T-cell (primary cell): ENCODE results near the gene CD14. TPM values are rescaled to one million over a fixed set of nuclear protein-coding genes. Genes with fewer than 3 reads are reported as not detected.
A peak's percentile ranks its signal among the peaks of the same experiment; 100 is the strongest.
"Not testable (repeated sequence)": the region's sequence is repeated elsewhere in the genome, so short reads cannot be mapped to it uniquely, and the experiment has no call there.

Source experiments
- ATAC-seq, 4 experiments: fragments of 200-7000 bp in 3 of 4; fragments of 150-1000 bp in 1 of 4; cut with Tn5 transposase; replicated peaks in 1 of 4; 1 replicate in 3 of 4; 2 replicates in 1 of 4; pipeline ENCODE4 v1.10.0; 2021; ENCODE audit warnings: moderate library complexity in 3 of 4, mild to moderate bottlenecking in 2 of 4, moderate number of reproducible peaks in 1 of 4
- CTCF ChIA-PET, 2 donors: fragments of 300-600 bp; sonication (Branson Sonifier 250); formaldehyde crosslinking; loops; one replicate each; lab custom pipeline; 2022; ENCODE audit warnings: antibody characterized with exemption in 2 of 2; lab: Charles Lee
- POLR2A ChIA-PET, 2 donors: fragments of 300-600 bp; sonication (Branson Sonifier 250); formaldehyde crosslinking; loops; one replicate each; lab custom pipeline; 2022; ENCODE audit warnings: antibody characterized with exemption in 2 of 2; lab: Charles Lee
- DNase-seq, 35 experiments: peaks; one replicate each; pipeline versions ENCODE4 v3.0.0 to v3.0.0-alpha.2; 2013 to 2023
- H3K27ac ChIP-seq: one replicate; pipeline ENCODE4 v1.5.1; 2013; ENCODE audit warnings: low read length
- H3K27me3 ChIP-seq, 2 experiments: replicated peaks in 1 of 2; 1 replicate in 1 of 2; 2 replicates in 1 of 2; pipeline versions ENCODE4 v1.6.1 to v1.7.0; 2013; ENCODE audit warnings: low read length in 1 of 2, mixed read lengths in 1 of 2; ENCODE audit not compliant: control insufficient read depth in 2 of 2, insufficient read depth in 2 of 2; ENCODE audit errors: extremely low read depth in 1 of 2
- H3K36me3 ChIP-seq, 2 donors: 1 replicate in 1 of 2; 2 replicates in 1 of 2; pipeline versions ENCODE4 v1.6.1 to v1.7.0; 2013; ENCODE audit warnings: low read length in 1 of 2; ENCODE audit not compliant: control insufficient read depth in 2 of 2, insufficient read depth in 1 of 2; ENCODE audit errors: extremely low read depth in 1 of 2
- H3K4me1 ChIP-seq, 2 experiments: 1 replicate in 1 of 2; 2 replicates in 1 of 2; pipeline versions ENCODE4 v1.6.1 to v1.7.0; 2013; ENCODE audit warnings: low read length in 2 of 2, mixed read lengths in 1 of 2; ENCODE audit not compliant: insufficient read depth in 2 of 2, control insufficient read depth in 1 of 2; ENCODE audit errors: extremely low read depth in 1 of 2
- H3K4me3 ChIP-seq, 2 donors: 1 replicate in 1 of 2; 2 replicates in 1 of 2; pipeline versions ENCODE4 v1.5.1 to v1.7.0; 2013; ENCODE audit warnings: mild to moderate bottlenecking in 2 of 2, low read length in 1 of 2, moderate library complexity in 1 of 2; ENCODE audit not compliant: control insufficient read depth in 1 of 2; ENCODE audit errors: extremely low read depth in 1 of 2
- H3K9me3 ChIP-seq: 2 replicates; pipeline ENCODE4 v1.7.0; 2013
- H3K27ac Mint-ChIP-seq, 2 donors: one replicate each; pipeline ENCODE4 v1.8.0; 2020 to 2021; ENCODE audit warnings: mild to moderate bottlenecking in 2 of 2, mixed read lengths in 2 of 2
- H3K27me3 Mint-ChIP-seq, 2 donors: one replicate each; pipeline ENCODE4 v1.8.0; 2021 to 2022; ENCODE audit warnings: mixed read lengths in 2 of 2
- H3K36me3 Mint-ChIP-seq: one replicate; pipeline ENCODE4 v1.8.0; 2021; ENCODE audit warnings: mixed read lengths
- H3K4me1 Mint-ChIP-seq, 3 donors: one replicate each; pipeline ENCODE4 v1.8.0; 2020 to 2022; ENCODE audit warnings: mixed read lengths in 3 of 3, mild to moderate bottlenecking in 1 of 3
- H3K4me3 Mint-ChIP-seq, 3 donors: one replicate each; pipeline ENCODE4 v1.8.0; 2020 to 2022; ENCODE audit warnings: mild to moderate bottlenecking in 3 of 3, mixed read lengths in 3 of 3, moderate library complexity in 3 of 3
- H3K9me3 Mint-ChIP-seq, 3 donors: one replicate each; pipeline ENCODE4 v1.8.0; 2020 to 2022; ENCODE audit warnings: mixed read lengths in 3 of 3
- WGBS: methylation state at CpG from one replicate; pipeline ENCODE4 v1.1.5; 2013; ENCODE audit warnings: missing lambda C conversion rate; ENCODE audit not compliant: insufficient coverage; 5-methylcytosine and 5-hydroxymethylcytosine counted together
- total RNA-seq, 35 experiments: library from RNA in 6 of 35; stranded (reverse) in 6 of 35; fragments of 120-200 nt in 1 of 35; gene quantifications; one replicate each; pipeline versions ENCODE4 v1.2.1 to v1.2.4 and lab custom pipeline; 2013 to 2026

The CD14 gene
- total RNA-seq, 5 donors from 2014 or later (not counting 1 experiment from before 2014, with no cell fraction given), result 0.70 to 1.8 (median 1.3) TPM

DNA sequence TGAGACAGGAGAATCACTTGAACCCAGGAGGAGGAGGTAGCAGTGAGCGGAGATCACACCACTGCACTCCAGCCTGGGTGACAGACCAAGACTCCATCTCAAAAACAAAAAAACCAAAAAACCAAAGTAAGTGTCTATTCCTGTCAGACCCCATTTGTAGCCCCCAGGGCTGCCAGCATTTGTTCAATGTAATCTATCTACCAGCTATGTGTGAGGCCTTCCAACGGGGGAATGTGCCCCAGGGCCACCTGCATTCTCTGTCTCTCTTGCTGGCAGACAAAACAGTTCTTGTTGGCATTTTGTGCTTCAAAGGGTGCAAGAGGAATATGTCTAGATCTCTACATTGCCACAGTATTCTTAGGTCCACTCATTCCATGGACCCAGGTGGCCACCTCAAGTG, 34.1 kb downstream of the CD14 start:
- no peak for DNase-seq
- no peak overlapping the region for H3K4me3 Mint-ChIP-seq
- peaks cover 0 to 11% of the 10 kb centered on the region in 2 experiments for H3K27me3 ChIP-seq
- H3K4me1 Mint-ChIP-seq, result no peaks in the 10 kb centered on the region
- no peaks in the 10 kb centered on the region for H3K9me3 Mint-ChIP-seq
- H3K4me3 ChIP-seq, result no peak overlapping the region
- H3K36me3 Mint-ChIP-seq, result no peaks in the 10 kb centered on the region
- WGBS, result 72% methylated on average over 2 of the region's 2 CpGs
- H3K9me3 ChIP-seq, result no peaks in the 10 kb centered on the region
- H3K27ac Mint-ChIP-seq, result no peak overlapping the region
- H3K27ac ChIP-seq, result no peak overlapping the region
- H3K27me3 Mint-ChIP-seq, result peaks cover 4 to 7% of the 10 kb centered on the region in 2 donors
- no peaks in the 10 kb centered on the region for H3K4me1 ChIP-seq
- ChIA-PET CTCF (interaction anchor here in 1 of 2 donors (0.6 kb wide), 1 partner anchor 552 kb away, joined by 4 read pairs; no protein-coding TSS in a partner anchor), POLR2A (no interaction called here)
- no peaks in the 10 kb centered on the region for H3K36me3 ChIP-seq
- no peak for ATAC-seq

GRCh38 chr5:140596321-140596741, 36.6 kb downstream of the CD14 start:
- ChIA-PET CTCF (interaction anchor here in 1 of 2 donors (0.8 kb wide), 1 partner anchor 38 kb away, joined by 3 read pairs; no protein-coding TSS in a partner anchor), POLR2A (no interaction called here)
- ATAC-seq, result no peak
- H3K36me3 Mint-ChIP-seq, result no peaks in the 10 kb centered on the region
- no peak overlapping the region for H3K4me3 Mint-ChIP-seq
- no CpG with 5 or more reads among the region's 1 CpG for WGBS
- H3K27ac Mint-ChIP-seq, result no peak overlapping the region
- no peaks in the 10 kb centered on the region for H3K36me3 ChIP-seq
- no peaks in the 10 kb centered on the region for H3K9me3 ChIP-seq
- H3K4me1 ChIP-seq, result no peaks in the 10 kb centered on the region
- H3K27me3 ChIP-seq, result peaks cover 0 to 11% of the 10 kb centered on the region in 2 experiments
- DNase-seq, result no peak
- H3K27ac ChIP-seq, result no peak overlapping the region
- H3K4me1 Mint-ChIP-seq, result no peaks in the 10 kb centered on the region
- no peaks in the 10 kb centered on the region for H3K9me3 Mint-ChIP-seq
- peaks cover 4 to 7% of the 10 kb centered on the region in 2 donors for H3K27me3 Mint-ChIP-seq
- H3K4me3 ChIP-seq, result no peak overlapping the region

DNA sequence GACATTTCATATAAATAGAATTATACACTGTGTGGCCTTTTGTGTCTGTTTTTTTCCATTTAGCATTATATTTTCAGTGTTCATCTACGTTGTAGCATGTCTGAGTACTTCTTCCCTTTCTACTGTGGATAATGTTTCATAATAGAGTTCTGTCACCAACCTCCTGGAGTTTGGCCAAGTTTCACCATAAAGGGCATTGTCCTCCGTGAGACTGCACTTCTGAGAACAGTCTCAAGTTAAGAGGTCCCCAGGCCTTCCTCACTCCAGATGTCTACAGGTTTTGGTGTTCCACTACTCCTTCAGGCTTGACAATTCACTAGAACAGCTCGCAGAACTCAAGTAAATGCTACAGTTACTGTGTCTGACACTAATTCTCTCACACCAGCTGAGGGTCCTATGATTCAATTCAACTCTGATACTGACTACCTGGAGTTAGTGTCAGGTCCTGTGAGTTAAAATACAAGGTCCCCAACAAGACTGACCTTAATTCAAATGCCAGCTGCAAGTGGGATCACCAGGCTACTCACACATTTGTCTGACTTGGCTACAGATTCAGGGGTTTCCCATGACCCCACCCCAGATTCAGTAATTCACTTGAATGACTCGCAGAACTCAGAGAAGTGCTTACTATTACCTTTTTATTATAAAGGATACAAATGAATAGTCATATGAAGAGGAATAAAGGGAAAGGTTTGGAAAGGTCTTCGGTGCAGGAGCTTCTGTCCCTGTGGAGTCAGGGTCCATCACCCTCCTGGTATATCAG, 37.3 kb downstream of the CD14 start:
- Histone ChIP-seq H3K4me3 (no peak overlapping the region), H3K27me3 (peaks cover 0 to 11% of the 10 kb centered on the region in 2 experiments), H3K9me3 (no peaks in the 10 kb centered on the region), H3K27ac (no peak overlapping the region), H3K4me1 (no peaks in the 10 kb centered on the region), H3K36me3 (no peaks in the 10 kb centered on the region)
- ATAC-seq (no peak), DNase-seq (peak in 1 of 35 experiments; percentile 19)
- Mint-ChIP-seq H3K36me3 (no peaks in the 10 kb centered on the region), H3K4me3 (no peak overlapping the region), H3K4me1 (no peaks in the 10 kb centered on the region), H3K27ac (no peak overlapping the region), H3K9me3 (no peaks in the 10 kb centered on the region), H3K27me3 (peaks cover 4 to 7% of the 10 kb centered on the region in 2 donors)
- 90% methylated on average over 2 of the region's 5 CpGs for WGBS
- ChIA-PET POLR2A (no interaction called here), CTCF (no interaction called here)

DNA sequence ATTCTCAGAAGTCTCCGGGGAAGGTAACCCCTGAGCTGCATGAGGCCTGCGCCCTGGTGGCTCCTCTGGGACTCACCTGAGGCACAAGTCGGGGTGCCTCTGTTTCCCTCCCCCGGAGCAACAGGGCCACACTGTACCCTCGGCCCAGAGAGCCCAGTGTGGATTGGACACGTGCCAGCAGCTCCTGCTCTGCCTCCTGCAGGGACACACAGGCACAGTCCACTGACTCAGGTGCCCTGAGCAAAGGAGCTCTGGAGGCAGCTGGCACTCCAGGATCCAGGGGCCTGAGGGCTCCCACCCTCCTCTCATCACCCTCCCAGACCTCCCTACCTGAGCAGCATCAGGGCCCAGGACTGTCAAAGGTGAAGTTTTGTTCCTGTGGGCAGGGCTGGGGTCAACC, 38.8 kb downstream of the CD14 start:
- DNase-seq (no peak), ATAC-seq (no peak)
- peaks cover 4 to 7% of the 10 kb centered on the region in 2 donors for H3K27me3 Mint-ChIP-seq
- CTCF ChIA-PET, result interaction anchor here in 1 of 2 donors (0.5 kb wide), 1 partner anchor 225 kb away, joined by 3 read pairs; no protein-coding TSS in a partner anchor
- 79% methylated on average over 6 of the region's 6 CpGs for WGBS
- H3K9me3 Mint-ChIP-seq, result no peaks in the 10 kb centered on the region
- POLR2A ChIA-PET, result no interaction called here
- H3K27ac Mint-ChIP-seq, result no peak overlapping the region
- H3K4me1 Mint-ChIP-seq, result no peaks in the 10 kb centered on the region
- no peak overlapping the region for H3K4me3 Mint-ChIP-seq
- Histone ChIP-seq H3K9me3 (no peaks in the 10 kb centered on the region), H3K4me1 (no peaks in the 10 kb centered on the region), H3K36me3 (no peaks in the 10 kb centered on the region), H3K4me3 (no peak overlapping the region), H3K27me3 (peaks cover 0 to 8% of the 10 kb centered on the region in 2 experiments), H3K27ac (no peak overlapping the region)
- H3K36me3 Mint-ChIP-seq, result no peaks in the 10 kb centered on the region

DNA sequence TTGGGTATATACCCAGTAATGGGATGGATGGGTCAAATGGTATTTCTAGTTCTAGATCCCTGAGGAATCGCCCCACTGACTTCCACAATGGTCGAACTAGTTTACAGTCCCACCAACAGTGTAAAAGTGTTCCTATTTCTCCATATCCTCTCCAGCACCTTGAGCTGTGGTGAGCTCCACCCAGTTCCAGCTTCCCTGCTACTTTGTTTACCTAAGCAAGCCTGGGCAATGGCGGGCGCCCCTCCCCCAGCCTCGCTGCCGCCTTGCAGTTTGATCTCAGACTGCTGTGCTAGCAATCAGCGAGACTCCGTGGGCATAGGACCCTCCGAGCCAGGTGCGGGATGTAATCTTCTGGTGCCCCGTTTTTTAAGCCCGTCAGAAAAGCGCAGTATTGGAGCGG, 39.9 kb downstream of the CD14 start:
- WGBS, result 81% methylated on average over 5 of the region's 14 CpGs
- H3K9me3 ChIP-seq, H3K36me3 Mint-ChIP-seq, H3K27me3 ChIP-seq, H3K4me1 ChIP-seq, H3K27ac Mint-ChIP-seq, H3K36me3 ChIP-seq, ATAC-seq, H3K27ac ChIP-seq, H3K4me1 Mint-ChIP-seq, H3K27me3 Mint-ChIP-seq, CTCF ChIA-PET, H3K4me3 ChIP-seq, DNase-seq, POLR2A ChIA-PET, H3K9me3 Mint-ChIP-seq: not testable (repeated sequence)
- peak overlapping the region in 1 of 3 donors; percentile 41 for H3K4me3 Mint-ChIP-seq

DNA sequence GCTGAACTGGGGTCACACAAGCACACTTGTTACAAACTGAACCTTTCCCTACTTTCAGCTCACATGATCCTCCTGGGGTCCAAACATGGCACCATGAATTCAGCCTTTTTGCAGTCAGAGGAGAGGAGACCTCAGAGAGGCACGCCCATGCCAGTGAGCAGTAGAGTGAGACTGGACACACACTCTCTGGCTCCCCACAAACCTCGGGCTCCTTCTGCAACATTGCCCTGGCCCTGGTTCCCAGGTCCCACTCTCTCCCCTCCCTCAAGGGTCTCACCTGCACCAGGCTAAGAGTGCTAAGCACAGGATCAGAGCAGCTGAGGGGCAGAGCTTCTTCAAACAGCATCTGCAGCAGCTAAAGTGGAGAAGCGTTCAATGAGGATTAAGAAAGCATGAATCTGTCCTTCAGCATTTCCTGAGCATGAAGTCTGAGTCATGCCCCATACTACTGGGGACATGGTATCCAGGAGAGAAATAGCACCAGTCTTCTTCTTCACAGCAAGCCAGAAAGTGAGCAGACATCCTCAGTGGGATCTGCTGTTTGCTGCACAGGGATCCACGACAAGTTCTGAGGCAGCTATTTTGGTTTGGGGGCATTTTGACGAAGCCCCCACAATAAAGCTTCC, 41.1 kb downstream of the CD14 start:
- WGBS, result 71% methylated on average over 2 of the region's 5 CpGs
- DNase-seq (no peak), ATAC-seq (no peak)
- Mint-ChIP-seq H3K4me1 (no peaks in the 10 kb centered on the region), H3K27ac (no peak overlapping the region), H3K27me3 (peaks cover 4 to 7% of the 10 kb centered on the region in 2 donors), H3K36me3 (no peaks in the 10 kb centered on the region), H3K4me3 (no peak overlapping the region), H3K9me3 (no peaks in the 10 kb centered on the region)
- ChIA-PET CTCF (no interaction called here), POLR2A (no interaction called here)
- no peaks in the 10 kb centered on the region for H3K4me1 ChIP-seq
- H3K27me3 ChIP-seq, result peaks cover 0 to 8% of the 10 kb centered on the region in 2 experiments
- H3K4me3 ChIP-seq, result no peak overlapping the region
- no peaks in the 10 kb centered on the region for H3K9me3 ChIP-seq
- H3K27ac ChIP-seq, result no peak overlapping the region
- no peaks in the 10 kb centered on the region for H3K36me3 ChIP-seq
